ENCODE measurements around the gene PCDHGC5. TPM values are rescaled to one million over a fixed set of nuclear protein-coding genes. Genes with fewer than 3 reads are reported as not detected.
A peak's percentile ranks its signal among the peaks of the same experiment; 100 is the strongest.

Gene PCDHGC5
- total RNA-seq, 2 experiments from 2014 or later = 4.4 to 5.0 TPM

DNA sequence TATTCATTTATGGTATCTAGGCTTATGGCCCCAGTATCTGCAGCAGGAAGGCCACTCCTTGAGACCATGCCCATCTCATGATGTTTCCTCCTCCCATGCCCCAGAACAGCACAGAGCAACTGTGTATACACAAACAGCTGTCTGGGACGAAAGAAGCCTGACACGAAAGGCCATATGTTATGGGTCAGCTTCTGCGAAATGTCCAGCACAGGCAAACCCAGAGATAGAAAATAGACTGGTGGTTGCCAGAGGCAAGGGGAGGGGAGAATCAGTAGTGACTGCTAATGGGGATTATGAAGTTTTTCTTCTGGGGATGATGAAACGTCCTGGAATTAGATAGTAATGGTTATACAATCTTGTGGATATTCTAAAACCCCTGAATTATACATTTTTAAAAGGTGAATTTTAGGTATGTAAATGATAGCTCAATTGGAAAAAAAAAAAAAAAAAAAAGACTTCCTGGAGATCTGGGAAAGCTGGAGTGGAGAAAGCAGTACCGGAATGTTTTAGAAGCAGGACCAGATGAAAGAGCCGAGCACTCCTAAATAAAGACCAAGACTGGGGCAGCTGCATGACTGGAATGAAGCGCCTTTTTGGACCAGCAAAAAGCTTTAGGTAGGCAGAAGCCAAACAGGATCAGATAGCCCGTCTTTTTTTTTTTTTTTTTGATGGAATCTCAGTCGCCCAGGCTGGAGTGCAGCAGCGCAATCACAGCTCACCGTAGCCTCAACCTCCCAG is 29.2 kb downstream of the PCDHGC5 start:
- TF ChIP-seq, protein P1, sequence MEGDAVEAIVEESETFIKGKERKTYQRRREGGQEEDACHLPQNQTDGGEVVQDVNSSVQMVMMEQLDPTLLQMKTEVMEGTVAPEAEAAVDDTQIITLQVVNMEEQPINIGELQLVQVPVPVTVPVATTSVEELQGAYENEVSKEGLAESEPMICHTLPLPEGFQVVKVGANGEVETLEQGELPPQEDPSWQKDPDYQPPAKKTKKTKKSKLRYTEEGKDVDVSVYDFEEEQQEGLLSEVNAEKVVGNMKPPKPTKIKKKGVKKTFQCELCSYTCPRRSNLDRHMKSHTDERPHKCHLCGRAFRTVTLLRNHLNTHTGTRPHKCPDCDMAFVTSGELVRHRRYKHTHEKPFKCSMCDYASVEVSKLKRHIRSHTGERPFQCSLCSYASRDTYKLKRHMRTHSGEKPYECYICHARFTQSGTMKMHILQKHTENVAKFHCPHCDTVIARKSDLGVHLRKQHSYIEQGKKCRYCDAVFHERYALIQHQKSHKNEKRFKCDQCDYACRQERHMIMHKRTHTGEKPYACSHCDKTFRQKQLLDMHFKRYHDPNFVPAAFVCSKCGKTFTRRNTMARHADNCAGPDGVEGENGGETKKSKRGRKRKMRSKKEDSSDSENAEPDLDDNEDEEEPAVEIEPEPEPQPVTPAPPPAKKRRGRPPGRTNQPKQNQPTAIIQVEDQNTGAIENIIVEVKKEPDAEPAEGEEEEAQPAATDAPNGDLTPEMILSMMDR (conservative IDR thresholded peaks at IDR 0.05; ENCODE audit: low read length) = no peak
- TF ChIP-seq EZH2phosphoT487 (IDR thresholded peaks at IDR 0.05; ENCODE audit: borderline replicate concordance, low read depth, low read length) = no peak
- no TSS peak for BruUV-seq (replicated peaks)
- Histone ChIP-seq H3K36me3 (ENCODE audit: insufficient read depth, low read length) (peaks cover 86% of the 10 kb centered on the region), H3K27ac (ENCODE audit: low read depth, low read length, poor library complexity, severe bottlenecking) (peak overlapping the region; percentile 99), H3K4me2 (ENCODE audit: low read length) (peak overlapping the region; percentile 38), H3K4me3 (ENCODE audit: low read depth, low read length, poor library complexity, severe bottlenecking) (no peak overlapping the region), H4K20me1 (ENCODE audit: insufficient read depth, low read length) (no peaks in the 10 kb centered on the region), H3K4me1 (ENCODE audit: insufficient read depth, low read length, poor library complexity, severe bottlenecking) (peaks cover 77% of the 10 kb centered on the region), H2AFZ (ENCODE audit: low read length) (no peak overlapping the region), H3K9me3 (ENCODE audit: low read length) (no peaks in the 10 kb centered on the region), H3K9me2 (ENCODE audit: insufficient read depth, low read length) (no peaks in the 10 kb centered on the region), H3K79me2 (ENCODE audit: insufficient read depth, low read depth, low read length) (peaks cover 3% of the 10 kb centered on the region; the same call in 1 of the 2 replicates)
- intact Hi-C loops (cut with micrococcal nuclease; ENCODE audit: unreplicated experiment) = loop anchor here (10.0 kb wide), 1 partner anchor 97 kb away; the partner anchor contains the start of gene DIAPH1
- no peak for DNase-seq (ENCODE audit: low spot score)
- ChIA-PET CTCF (ENCODE audit: unreplicated experiment) (interaction anchor here (0.9 kb wide), 1 partner anchor 74 kb away, joined by 3 read pairs; no protein-coding TSS in a partner anchor), POLR2A (interaction anchor here (0.6 to 17.7 kb wide), 6 partner anchors 8 to 98 kb away, joined by 3 to 328 read pairs (median 4); no protein-coding TSS in a partner anchor)

DNA sequence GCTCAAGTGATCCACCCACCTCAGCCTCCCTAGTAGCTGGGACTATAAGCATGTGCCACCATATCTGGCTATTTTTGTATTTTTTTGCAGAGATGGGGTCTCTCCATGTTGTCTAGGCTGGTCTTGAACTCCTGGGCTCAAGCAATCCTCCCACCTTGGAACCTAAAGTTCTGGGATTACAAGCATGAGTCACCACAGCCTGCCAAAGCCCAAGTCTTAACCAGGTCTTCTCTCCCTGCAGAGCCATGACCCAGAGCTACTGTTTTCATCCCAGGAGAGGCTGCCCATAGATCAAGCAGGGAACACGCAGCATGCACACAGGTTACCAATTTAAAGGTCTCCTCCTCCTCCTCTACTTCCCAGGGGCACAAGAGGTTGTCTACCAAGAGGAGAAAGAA is 29.7 kb downstream of the PCDHGC5 start:
- no peak for DNase-seq (ENCODE audit: low spot score)
- peaks cover 92% of the 10 kb centered on the region for H3K36me3 ChIP-seq (ENCODE audit: insufficient read depth, low read length)
- peaks cover 76% of the 10 kb centered on the region for H3K4me1 ChIP-seq (ENCODE audit: insufficient read depth, low read length, poor library complexity, severe bottlenecking)
- no peak overlapping the region for H2AFZ ChIP-seq (ENCODE audit: low read length)
- no peaks in the 10 kb centered on the region for H3K9me3 ChIP-seq (ENCODE audit: low read length)
- no peak overlapping the region for H3K27ac ChIP-seq (ENCODE audit: low read depth, low read length, poor library complexity, severe bottlenecking)
- no peak overlapping the region for H3K4me3 ChIP-seq (ENCODE audit: low read depth, low read length, poor library complexity, severe bottlenecking)
- TF ChIP-seq, protein P1 (conservative IDR thresholded peaks at IDR 0.05; ENCODE audit: low read length) = no peak
- no peak for TF ChIP-seq EZH2phosphoT487 (IDR thresholded peaks at IDR 0.05; ENCODE audit: borderline replicate concordance, low read depth, low read length)
- no peaks in the 10 kb centered on the region for H4K20me1 ChIP-seq (ENCODE audit: insufficient read depth, low read length)
- CTCF ChIA-PET (ENCODE audit: unreplicated experiment) = no interaction called here
- H3K9me2 ChIP-seq (ENCODE audit: insufficient read depth, low read length) = no peaks in the 10 kb centered on the region
- POLR2A ChIA-PET = interaction anchor here (0.6 to 17.7 kb wide), 4 partner anchors 7 to 40 kb away, joined by 4 to 328 read pairs (median 5); no protein-coding TSS in a partner anchor
- intact Hi-C loops (cut with micrococcal nuclease; ENCODE audit: unreplicated experiment) = loop anchor here (10.0 kb wide), 1 partner anchor 96 kb away; the partner anchor contains the start of gene DIAPH1
- H3K4me2 ChIP-seq (ENCODE audit: low read length) = no peak overlapping the region
- no TSS peak for BruUV-seq (replicated peaks)
- H3K79me2 ChIP-seq (ENCODE audit: insufficient read depth, low read depth, low read length) = peaks cover 6% of the 10 kb centered on the region; the same call in 1 of the 2 replicates

All from OCI-LY7 (cell line).